Neuronal stem cell (in vitro differentiated cells): Measurements from ENCODE around the gene NUDT14.
A peak's percentile ranks its signal among the peaks of the same experiment; 100 is the strongest.

Experiments used
- DNase-seq: peaks from one replicate; pipeline ENCODE4 v3.0.0-alpha.2; 2013; ENCODE audit warnings: low spot score
- H2AFZ ChIP-seq: one replicate; pipeline ENCODE4 v1.6.1; 2013; ENCODE audit warnings: mild to moderate bottlenecking, low read length, inconsistent platforms
- H2AK5ac ChIP-seq: 2 replicates; pipeline ENCODE4 v1.6.1; 2013; ENCODE audit warnings: low read depth, mild to moderate bottlenecking, inconsistent platforms, low read length, moderate library complexity, mixed read lengths
- H2BK120ac ChIP-seq: 2 replicates; pipeline ENCODE4 v1.6.1; 2013; ENCODE audit warnings: low read depth, mild to moderate bottlenecking, inconsistent platforms, low read length, moderate library complexity, mixed read lengths
- H2BK12ac ChIP-seq: one replicate; pipeline ENCODE4 v1.6.1; 2013; ENCODE audit warnings: low read length, inconsistent platforms
- H2BK15ac ChIP-seq: 2 replicates; pipeline ENCODE4 v1.6.1; 2013; ENCODE audit warnings: mild to moderate bottlenecking, low read length, inconsistent platforms, mixed read lengths
- H2BK5ac ChIP-seq: one replicate; pipeline ENCODE4 v1.6.1; 2013; ENCODE audit warnings: inconsistent platforms, mild to moderate bottlenecking, low read length, moderate library complexity
- H3K14ac ChIP-seq: one replicate; pipeline ENCODE4 v1.6.1; 2013; ENCODE audit warnings: low read length, inconsistent platforms
- H3K18ac ChIP-seq: 2 replicates; pipeline ENCODE4 v1.6.1; 2013; ENCODE audit warnings: low read length, inconsistent platforms
- H3K23ac ChIP-seq: 2 replicates; pipeline ENCODE4 v1.6.1; 2013; ENCODE audit warnings: low read depth, mild to moderate bottlenecking, mixed read lengths, low read length, inconsistent platforms; ENCODE audit not compliant: poor library complexity
- H3K27ac ChIP-seq: replicated peaks from 3 replicates; pipeline ENCODE4 v1.5.1; 2013; ENCODE audit warnings: low read length, inconsistent platforms
- H3K27me3 ChIP-seq, 3 experiments: 2 replicates each; pipeline ENCODE4 v1.6.1; 2013; ENCODE audit warnings: low read length in 3 of 3, mild to moderate bottlenecking in 2 of 3, inconsistent platforms in 1 of 3, low read depth in 1 of 3, mixed read lengths in 1 of 3, moderate library complexity in 1 of 3; ENCODE audit not compliant: control insufficient read depth in 3 of 3, insufficient read depth in 3 of 3
- H3K36me3 ChIP-seq, 2 donors: replicated peaks in 1 of 2; 2 replicates each; pipeline ENCODE4 v1.6.1; 2013; ENCODE audit warnings: low read length in 2 of 2; ENCODE audit not compliant: control insufficient read depth in 2 of 2, insufficient read depth in 2 of 2
- H3K4ac ChIP-seq: 2 replicates; pipeline ENCODE4 v1.6.1; 2013; ENCODE audit warnings: inconsistent platforms, mild to moderate bottlenecking, low read length, moderate library complexity
- H3K4me1 ChIP-seq, 2 donors: 1 replicate in 1 of 2; 2 replicates in 1 of 2; pipeline ENCODE4 v1.6.1; 2013; ENCODE audit warnings: low read length in 2 of 2, low read depth in 1 of 2; ENCODE audit not compliant: control insufficient read depth in 2 of 2, insufficient read depth in 1 of 2
- H3K4me2 ChIP-seq: one replicate; pipeline ENCODE4 v1.6.1; 2013; ENCODE audit warnings: mild to moderate bottlenecking, low read length, inconsistent platforms; ENCODE audit not compliant: insufficient read depth, poor library complexity, severe bottlenecking
- H3K4me3 ChIP-seq, 2 donors: 2 replicates each; pipeline ENCODE4 v1.5.1; 2013; ENCODE audit warnings: low read length in 2 of 2, mild to moderate bottlenecking in 2 of 2, inconsistent platforms in 1 of 2, moderate library complexity in 1 of 2
- H3K79me1 ChIP-seq: one replicate; pipeline ENCODE4 v1.6.1; 2013; ENCODE audit warnings: low read depth, mild to moderate bottlenecking, inconsistent platforms, low read length, moderate library complexity
- H3K9ac ChIP-seq: one replicate; pipeline ENCODE4 v1.6.1; 2013; ENCODE audit warnings: mild to moderate bottlenecking, low read depth, low read length, inconsistent platforms; ENCODE audit not compliant: poor library complexity
- H3K9me3 ChIP-seq, 2 donors: replicated peaks in 1 of 2; 2 replicates each; pipeline versions ENCODE3 to v1.6.1; 2013; ENCODE audit warnings: low read length in 2 of 2, mild to moderate bottlenecking in 2 of 2, inconsistent platforms in 1 of 2, low read depth in 1 of 2, mixed read lengths in 1 of 2, moderate library complexity in 1 of 2; ENCODE audit not compliant: control insufficient read depth in 2 of 2, insufficient read depth in 1 of 2
- H4K8ac ChIP-seq: one replicate; pipeline ENCODE4 v1.6.1; 2013; ENCODE audit warnings: low read depth, mild to moderate bottlenecking, inconsistent platforms, low read length, moderate library complexity
- H4K91ac ChIP-seq: one replicate; pipeline ENCODE4 v1.6.1; 2013; ENCODE audit warnings: low read length, low read depth, mild to moderate bottlenecking, inconsistent platforms; ENCODE audit not compliant: poor library complexity
- WGBS, 2 donors: extraction: QIAGEN DNeasy Blood & Tissue Kit; methylation state at CpG; one replicate each; pipeline ENCODE4 v1.1.7; 2013; ENCODE audit warnings: missing lambda C conversion rate in 2 of 2, mixed read lengths in 1 of 2; ENCODE audit not compliant: insufficient read length in 2 of 2, insufficient replicate concordance in 1 of 2; ENCODE audit errors: extremely low coverage in 2 of 2; 5-methylcytosine and 5-hydroxymethylcytosine counted together

Gene NUDT14

GRCh38 chr14:105140581-105140980 is 40.5 kb downstream of the NUDT14 start:
- H3K14ac ChIP-seq: no peak overlapping the region
- no peak overlapping the region for H2BK5ac ChIP-seq
- no peak overlapping the region for H2AFZ ChIP-seq
- no peaks in the 10 kb centered on the region for H3K36me3 ChIP-seq
- no peak overlapping the region for H3K4me3 ChIP-seq
- H4K8ac ChIP-seq: no peak overlapping the region
- no peak overlapping the region for H2BK120ac ChIP-seq
- no peaks in the 10 kb centered on the region for H3K27me3 ChIP-seq
- no peaks in the 10 kb centered on the region for H3K4me1 ChIP-seq
- H2AK5ac ChIP-seq: no peak overlapping the region
- no peak overlapping the region for H3K23ac ChIP-seq
- no peak for DNase-seq
- no peak overlapping the region for H3K4ac ChIP-seq
- no peak overlapping the region for H3K4me2 ChIP-seq
- H3K9me3 ChIP-seq: peaks cover 15 to 16% of the 10 kb centered on the region in 2 donors
- no peak overlapping the region for H3K27ac ChIP-seq
- no peak overlapping the region for H2BK15ac ChIP-seq
- H2BK12ac ChIP-seq: no peak overlapping the region
- H4K91ac ChIP-seq: no peak overlapping the region
- H3K79me1 ChIP-seq: peaks cover 5% of the 10 kb centered on the region
- no CpG with 5 or more reads among the region's 7 CpGs for WGBS, 2 donors
- H3K9ac ChIP-seq: no peak overlapping the region
- H3K18ac ChIP-seq: no peak overlapping the region

GRCh38 chr14:105139831-105140239 is 41.3 kb downstream of the NUDT14 start:
- Histone ChIP-seq H2BK5ac (no peak overlapping the region), H4K91ac (no peak overlapping the region), H3K23ac (no peak overlapping the region), H3K27me3 (no peaks in the 10 kb centered on the region), H3K27ac (no peak overlapping the region), H2AFZ (no peak overlapping the region), H3K4ac (no peak overlapping the region), H3K79me1 (peaks cover 5% of the 10 kb centered on the region), H2BK120ac (no peak overlapping the region), H4K8ac (no peak overlapping the region), H2BK15ac (no peak overlapping the region), H3K18ac (peak overlapping the region; percentile 28), H2AK5ac (no peak overlapping the region), H3K14ac (no peak overlapping the region), H3K4me1 (no peaks in the 10 kb centered on the region), H3K4me3 (peak overlapping the region in 1 of 2 donors; percentile 1), H2BK12ac (no peak overlapping the region), H3K9ac (no peak overlapping the region), H3K4me2 (no peak overlapping the region), H3K9me3 (peaks cover 15 to 16% of the 10 kb centered on the region in 2 donors), H3K36me3 (no peaks in the 10 kb centered on the region)
- no peak for DNase-seq
- WGBS, 2 donors: no CpG with 5 or more reads among the region's 5 CpGs

DNA sequence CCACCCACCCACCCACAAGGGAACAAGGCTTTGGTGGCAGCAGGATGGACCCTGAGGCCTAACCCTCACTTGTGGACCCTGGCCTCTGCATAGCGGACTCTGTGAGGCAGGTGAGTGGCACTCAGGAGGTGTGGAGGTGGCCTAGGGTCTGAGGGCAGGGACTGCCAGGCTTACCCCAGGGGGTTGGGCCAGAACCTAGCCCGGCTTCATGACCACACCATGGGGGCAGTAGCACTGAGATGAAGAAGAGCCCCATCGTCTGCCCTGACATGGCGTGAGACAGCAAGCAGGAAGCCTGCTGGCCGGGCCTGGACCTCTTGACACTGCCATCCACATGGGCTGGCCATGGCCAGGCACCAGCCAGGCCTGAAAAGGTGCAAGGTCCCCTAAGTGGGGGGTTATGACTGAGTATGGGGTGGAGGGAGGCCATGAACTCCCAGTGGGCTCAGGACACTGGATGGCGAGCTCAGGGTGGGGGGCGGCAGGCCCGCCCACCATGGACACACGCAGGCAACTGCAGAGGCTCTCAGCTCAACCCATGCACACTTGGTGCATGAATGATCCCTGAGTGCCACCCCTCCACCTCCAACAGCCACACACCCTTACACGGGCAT is 41.8 kb downstream of the NUDT14 start:
- no peak overlapping the region for H4K8ac ChIP-seq
- H2AK5ac ChIP-seq: peak overlapping the region; percentile 61
- no peak overlapping the region for H2BK5ac ChIP-seq
- no peak overlapping the region for H3K23ac ChIP-seq
- H2AFZ ChIP-seq: no peak overlapping the region
- no peak overlapping the region for H3K9ac ChIP-seq
- H4K91ac ChIP-seq: no peak overlapping the region
- no peak overlapping the region for H3K27ac ChIP-seq
- H3K4ac ChIP-seq: no peak overlapping the region
- H2BK120ac ChIP-seq: no peak overlapping the region
- H2BK12ac ChIP-seq: no peak overlapping the region
- no peak overlapping the region for H3K4me2 ChIP-seq
- peak overlapping the region in 1 of 2 donors; percentile 1 for H3K4me3 ChIP-seq
- no peaks in the 10 kb centered on the region for H3K36me3 ChIP-seq
- no peak overlapping the region for H2BK15ac ChIP-seq
- H3K4me1 ChIP-seq: no peaks in the 10 kb centered on the region
- peak overlapping the region; percentile 48 for H3K18ac ChIP-seq
- DNase-seq: no peak
- H3K27me3 ChIP-seq: no peaks in the 10 kb centered on the region
- H3K79me1 ChIP-seq: peaks cover 5% of the 10 kb centered on the region
- no CpG with 5 or more reads among the region's 10 CpGs for WGBS, 2 donors
- no peak overlapping the region for H3K14ac ChIP-seq
- H3K9me3 ChIP-seq: peaks cover 15 to 16% of the 10 kb centered on the region in 2 donors

GRCh38 chr14:105138551-105139111 is 42.5 kb downstream of the NUDT14 start:
- no peak overlapping the region for H3K9ac ChIP-seq
- H2BK120ac ChIP-seq: no peak overlapping the region
- H2BK12ac ChIP-seq: peak overlapping the region; percentile 22
- peaks cover 15 to 16% of the 10 kb centered on the region in 2 donors for H3K9me3 ChIP-seq
- H3K36me3 ChIP-seq: no peaks in the 10 kb centered on the region
- H4K91ac ChIP-seq: no peak overlapping the region
- no peak overlapping the region for H3K4ac ChIP-seq
- H3K18ac ChIP-seq: peak overlapping the region; percentile 57
- peak overlapping the region; percentile 89 for H3K14ac ChIP-seq
- H3K79me1 ChIP-seq: peaks cover 5% of the 10 kb centered on the region
- H2BK5ac ChIP-seq: peak overlapping the region; percentile 24
- no peaks in the 10 kb centered on the region for H3K27me3 ChIP-seq
- H2BK15ac ChIP-seq: no peak overlapping the region
- DNase-seq: no peak
- H3K4me2 ChIP-seq: no peak overlapping the region
- H3K4me1 ChIP-seq: no peaks in the 10 kb centered on the region
- no CpG with 5 or more reads among the region's 15 CpGs for WGBS, 2 donors
- H3K4me3 ChIP-seq: no peak overlapping the region
- H2AFZ ChIP-seq: no peak overlapping the region
- H3K27ac ChIP-seq: no peak overlapping the region
- peak overlapping the region; percentile 20 for H3K23ac ChIP-seq
- peak overlapping the region; percentile 46 for H2AK5ac ChIP-seq
- no peak overlapping the region for H4K8ac ChIP-seq
